Adrenal gland (tissue), 12 donors: ENCODE measurements around the gene LMTK2. TPM values are rescaled to one million over a fixed set of nuclear protein-coding genes. Genes with fewer than 3 reads are reported as not detected.

Experiments
- DNase-seq, 7 donors: peaks; one replicate each; pipeline ENCODE4 v3.0.0-alpha.2; 2019 to 2020
- H3K27ac ChIP-seq, 5 donors: fragments of 200-600 bp; sonication (generic) in 4 of 5; 1 replicate in 3 of 5; 2 replicates in 2 of 5; pipeline versions ENCODE4 v1.5.1 to v1.8.0; 2016 to 2020; ENCODE audit warnings: mild to moderate bottlenecking in 1 of 5
- H3K27me3 ChIP-seq: fragments of 200-600 bp; 2 replicates; pipeline ENCODE4 v1.8.0; 2021
- H3K36me3 ChIP-seq, 2 donors: fragments of 200-600 bp; replicated peaks in 1 of 2; 1 replicate in 1 of 2; 2 replicates in 1 of 2; pipeline versions ENCODE4 v1.5.1 to v1.8.0; 2018 to 2022
- H3K4me1 ChIP-seq, 2 donors: fragments of 200-600 bp; replicated peaks in 1 of 2; 1 replicate in 1 of 2; 2 replicates in 1 of 2; pipeline versions ENCODE4 v1.5.1 to v1.8.0; 2018 to 2021
- H3K4me3 ChIP-seq, 4 donors: fragments of 200-600 bp; sonication (generic) in 3 of 4; one replicate each; pipeline ENCODE4 v1.5.1; 2016 to 2018
- H3K9me3 ChIP-seq, 3 donors: fragments of 200-600 bp; sonication (generic) in 1 of 3; replicated peaks in 1 of 3; 1 replicate in 2 of 3; 2 replicates in 1 of 3; pipeline versions ENCODE4 v1.5.1 to v1.8.0; 2016 to 2021
- POLR2A ChIP-seq, 2 donors: fragments of 450-650 bp; IDR thresholded peaks; one replicate each; pipeline ENCODE4 v1.6.1; 2017; ENCODE audit warnings: antibody characterized with exemption in 2 of 2, mild to moderate bottlenecking in 2 of 2, moderate library complexity in 1 of 2
- WGBS, 4 donors: extraction: QIAGEN DNeasy Blood & Tissue Kit in 2 of 4; methylation state at CpG; one replicate each; pipeline versions ENCODE4 v1.1.5 to v1.1.7; 2013 to 2017; 5-methylcytosine and 5-hydroxymethylcytosine counted together
- intact Hi-C, 2 donors: fragments of 100-400 bp; cut with DNase I; formaldehyde crosslinking; loops; one replicate each; pipeline versions ENCODE4 v1.14.1 to v1.15.0; 2022 to 2023
- polyA plus RNA-seq, 3 donors: library from polyadenylated mRNA; stranded (reverse); fragments of 200-250 nt in 2 of 3; fragments of 350-450 nt in 1 of 3; fragmentation: Illumina TruSeq in 1 of 3; extraction: RNeasy Lipid Tissue Mini Kit (QIAGEN cat#74804) in 1 of 3; gene quantifications; one replicate each; pipeline ENCODE4 v1.2.3, GENCODE V29; 2013 to 2014
- total RNA-seq, 9 donors: library from RNA; depleted of rRNA in 4 of 9; stranded (reverse); fragments of >200 nt in 4 of 9; fragments of 120-200 nt in 1 of 9; fragmentation: NEBNext Ultra II Directional in 1 of 9; extraction: Animal tissue kit (Norgen Biotek cat#: 25700) in 1 of 9; gene quantifications; one replicate each; pipeline versions ENCODE4 v1.1.0 to v1.2.4, GENCODE V29; 2013 to 2023
- TF ChIP-seq, protein P1 (sequence below), 6 experiments: fragments of 450-650 bp in 4 of 6; fragments of 200-600 bp in 2 of 6; sonication (generic) in 1 of 6; IDR thresholded peaks; 1 replicate in 5 of 6; 2 replicates in 1 of 6; pipeline versions ENCODE4 v1.5.1 to v1.8.0; 2016 to 2021; ENCODE audit warnings: antibody characterized with exemption in 6 of 6, mild to moderate bottlenecking in 2 of 6, moderate library complexity in 1 of 6
- donor health status: healthy with polysubstance abuse.
- donor health status: Bipolar disorder and iron deficiency.
- donor health status: DM: yes; HTN: yes; CAD: no.
- donor health status: DM: no; HTN: no; CAD: no.
- donor health status: DM: no; HTN: no; CAD: no.
- donor health status: DM: yes; HTN: yes; CAD: no.

The LMTK2 gene
- total and polyA plus RNA-seq, 12 donors: 3.4 to 36.2 (median 22.4) TPM

DNA sequence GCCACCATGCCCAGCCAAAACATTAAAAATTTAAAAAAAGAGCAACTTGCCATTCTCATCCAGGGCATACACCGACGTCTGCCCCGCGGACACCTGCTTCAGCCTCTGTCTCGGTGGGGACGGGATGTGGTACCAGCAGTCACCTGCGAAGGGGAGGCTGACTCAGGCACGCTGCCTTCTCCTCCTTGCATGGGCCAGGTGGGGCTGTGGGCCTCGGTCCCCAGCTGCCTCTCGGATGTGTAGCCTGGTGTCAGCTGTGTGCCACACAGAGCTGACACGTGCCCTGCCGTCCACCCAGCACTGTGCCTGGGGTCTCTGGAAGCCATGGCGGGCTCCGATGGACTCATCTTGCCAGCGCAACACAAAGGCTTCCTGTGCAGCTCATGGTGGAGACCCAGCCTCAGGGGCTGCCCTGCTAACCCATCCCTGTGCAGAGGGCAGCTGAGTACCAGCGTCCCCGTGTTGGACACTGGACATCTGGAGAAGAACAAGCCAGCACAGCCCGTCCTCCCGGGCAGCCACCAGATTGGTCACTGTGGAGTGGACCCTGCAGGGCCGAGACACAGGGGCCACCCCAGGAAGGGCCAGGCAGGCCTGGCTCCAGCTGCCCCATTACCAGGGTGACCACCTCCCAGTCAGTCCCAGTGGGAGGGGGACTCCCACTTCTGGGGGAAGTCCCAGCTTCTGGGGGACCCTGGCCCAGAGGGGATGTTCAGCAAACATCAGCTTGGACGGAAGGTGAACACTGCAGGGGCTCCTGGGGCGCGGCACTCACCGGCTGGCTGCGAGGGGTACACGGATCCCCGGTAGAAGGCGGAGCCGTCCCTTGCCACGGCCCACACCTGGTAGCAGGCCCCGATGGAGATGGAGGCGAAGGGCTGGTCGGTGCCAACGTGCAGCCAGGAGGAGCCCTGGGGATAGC lies 115.2 kb downstream of the LMTK2 start:
- no peaks in the 10 kb centered on the region for H3K4me1 ChIP-seq
- intact Hi-C loops: no loop called here
- DNase-seq: peak in 1 of 7 donors; percentile 6
- no peak overlapping the region for H3K4me3 ChIP-seq
- WGBS, 4 donors: 94 to 98% (median 96%) methylated on average over 25 to 34 of the region's 34 CpGs; no CpG with 5 or more reads in 1 of the 4 donors
- peaks cover 0 to 14% of the 10 kb centered on the region in 2 donors for H3K36me3 ChIP-seq
- H3K9me3 ChIP-seq: no peaks in the 10 kb centered on the region
- no peaks in the 10 kb centered on the region for H3K27me3 ChIP-seq
- no peak overlapping the region for H3K27ac ChIP-seq
- TF ChIP-seq, protein P1, sequence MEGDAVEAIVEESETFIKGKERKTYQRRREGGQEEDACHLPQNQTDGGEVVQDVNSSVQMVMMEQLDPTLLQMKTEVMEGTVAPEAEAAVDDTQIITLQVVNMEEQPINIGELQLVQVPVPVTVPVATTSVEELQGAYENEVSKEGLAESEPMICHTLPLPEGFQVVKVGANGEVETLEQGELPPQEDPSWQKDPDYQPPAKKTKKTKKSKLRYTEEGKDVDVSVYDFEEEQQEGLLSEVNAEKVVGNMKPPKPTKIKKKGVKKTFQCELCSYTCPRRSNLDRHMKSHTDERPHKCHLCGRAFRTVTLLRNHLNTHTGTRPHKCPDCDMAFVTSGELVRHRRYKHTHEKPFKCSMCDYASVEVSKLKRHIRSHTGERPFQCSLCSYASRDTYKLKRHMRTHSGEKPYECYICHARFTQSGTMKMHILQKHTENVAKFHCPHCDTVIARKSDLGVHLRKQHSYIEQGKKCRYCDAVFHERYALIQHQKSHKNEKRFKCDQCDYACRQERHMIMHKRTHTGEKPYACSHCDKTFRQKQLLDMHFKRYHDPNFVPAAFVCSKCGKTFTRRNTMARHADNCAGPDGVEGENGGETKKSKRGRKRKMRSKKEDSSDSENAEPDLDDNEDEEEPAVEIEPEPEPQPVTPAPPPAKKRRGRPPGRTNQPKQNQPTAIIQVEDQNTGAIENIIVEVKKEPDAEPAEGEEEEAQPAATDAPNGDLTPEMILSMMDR (IDR thresholded peaks at IDR 0.05): no peak
- TF ChIP-seq POLR2A (IDR thresholded peaks at IDR 0.05): no peak

DNA sequence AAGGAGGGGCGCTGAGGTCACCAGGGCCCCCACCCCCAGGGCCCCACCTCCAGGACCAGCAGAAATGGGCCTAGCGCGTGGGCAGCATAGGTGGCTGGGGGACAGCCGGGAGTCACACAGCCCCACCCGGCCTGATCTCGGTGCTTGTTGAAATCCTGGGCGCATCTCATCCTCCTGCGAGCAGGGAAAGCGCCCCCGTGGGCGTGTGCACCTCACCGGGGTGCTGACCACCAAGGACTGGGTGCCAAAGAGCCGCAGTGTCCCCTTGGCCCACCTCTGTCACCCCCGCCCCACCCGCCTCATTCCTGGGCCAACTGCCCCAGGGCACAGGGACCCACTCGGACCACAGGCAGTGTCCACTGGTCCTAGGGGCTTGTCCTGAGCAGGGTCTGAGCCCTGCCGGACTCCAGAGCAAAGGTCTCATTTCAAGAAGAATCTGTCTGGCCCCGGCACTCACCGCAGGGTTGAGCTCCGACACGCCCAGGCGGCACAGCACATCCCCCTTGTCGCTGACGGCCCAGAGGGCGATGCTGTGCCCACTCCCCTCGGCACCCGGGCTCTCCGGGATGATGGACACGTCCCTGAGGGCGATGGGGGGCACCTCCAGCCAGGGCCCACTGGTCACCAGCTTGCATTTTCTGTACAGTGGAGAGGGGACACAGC lies 116.0 kb downstream of the LMTK2 start:
- no peaks in the 10 kb centered on the region for H3K4me1 ChIP-seq
- no peak overlapping the region for H3K27ac ChIP-seq
- no peaks in the 10 kb centered on the region for H3K9me3 ChIP-seq
- peaks cover 0 to 10% of the 10 kb centered on the region in 2 donors for H3K36me3 ChIP-seq
- DNase-seq: peak in 1 of 7 donors; percentile 3
- intact Hi-C loops: no loop called here
- H3K27me3 ChIP-seq: no peaks in the 10 kb centered on the region
- no peak for TF ChIP-seq POLR2A (IDR thresholded peaks at IDR 0.05)
- TF ChIP-seq, protein P1 (IDR thresholded peaks at IDR 0.05): no peak
- no peak overlapping the region for H3K4me3 ChIP-seq
- WGBS, 4 donors: 93 to 98% (median 95%) methylated on average over 3 to 30 of the region's 30 CpGs; no CpG with 5 or more reads in 1 of the 4 donors

DNA sequence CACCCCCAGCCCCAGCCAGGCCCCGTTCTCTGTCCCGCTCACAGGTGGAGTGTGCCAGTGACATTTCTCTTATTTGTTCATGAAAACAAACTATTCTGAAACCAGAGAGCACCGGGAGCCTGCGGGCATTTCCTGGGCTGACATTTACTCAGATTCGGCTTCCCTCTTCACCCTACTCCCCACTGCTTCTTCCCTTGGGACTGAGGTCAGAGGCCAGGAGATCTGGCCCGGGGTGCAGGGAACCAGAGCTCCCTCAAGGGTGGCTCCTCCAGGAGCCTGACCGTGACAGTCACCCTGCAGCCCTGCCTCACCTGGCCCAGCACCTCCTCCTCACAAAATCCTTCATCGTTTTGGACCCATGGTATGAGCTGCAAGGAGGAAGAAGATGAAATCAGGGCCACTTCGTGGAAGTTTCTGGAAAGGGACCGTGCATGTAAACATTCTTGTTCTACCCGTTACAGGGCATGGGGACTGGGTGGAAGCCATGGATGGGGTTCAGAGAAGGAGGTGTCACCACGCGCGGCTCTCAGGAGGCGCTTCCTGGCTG lies 116.8 kb downstream of the LMTK2 start:
- Histone ChIP-seq H3K4me1 (no peaks in the 10 kb centered on the region), H3K27ac (no peak overlapping the region), H3K4me3 (no peak overlapping the region), H3K9me3 (no peaks in the 10 kb centered on the region), H3K36me3 (peaks cover 0 to 10% of the 10 kb centered on the region in 2 donors), H3K27me3 (no peaks in the 10 kb centered on the region)
- no peak for TF ChIP-seq POLR2A (IDR thresholded peaks at IDR 0.05)
- TF ChIP-seq, protein P1 (IDR thresholded peaks at IDR 0.05): no peak
- DNase-seq: no peak
- intact Hi-C loops: no loop called here
- WGBS, 4 donors: 85 to 92% (median 89%) methylated on average over 11 to 15 of the region's 15 CpGs
